Thyroid gland (tissue), 4 donors: Measurements from ENCODE around the gene CEP85.

Source experiments
- POLR2A ChIP-seq, 2 donors: fragments of 450-650 bp; IDR thresholded peaks; one replicate each; pipeline ENCODE4 v1.6.1; 2017; ENCODE audit warnings: antibody characterized with exemption in 2 of 2, mild to moderate bottlenecking in 2 of 2, moderate library complexity in 1 of 2
- TF ChIP-seq, protein P1 (sequence below), 6 experiments: fragments of 200-600 bp in 3 of 6; fragments of 450-650 bp in 3 of 6; sonication (generic) in 3 of 6; IDR thresholded peaks; one replicate each; pipeline ENCODE4 v1.5.1; 2016 to 2019; ENCODE audit warnings: antibody characterized with exemption in 6 of 6, mild to moderate bottlenecking in 2 of 6, inconsistent platforms in 1 of 6, moderate library complexity in 1 of 6

DNA sequence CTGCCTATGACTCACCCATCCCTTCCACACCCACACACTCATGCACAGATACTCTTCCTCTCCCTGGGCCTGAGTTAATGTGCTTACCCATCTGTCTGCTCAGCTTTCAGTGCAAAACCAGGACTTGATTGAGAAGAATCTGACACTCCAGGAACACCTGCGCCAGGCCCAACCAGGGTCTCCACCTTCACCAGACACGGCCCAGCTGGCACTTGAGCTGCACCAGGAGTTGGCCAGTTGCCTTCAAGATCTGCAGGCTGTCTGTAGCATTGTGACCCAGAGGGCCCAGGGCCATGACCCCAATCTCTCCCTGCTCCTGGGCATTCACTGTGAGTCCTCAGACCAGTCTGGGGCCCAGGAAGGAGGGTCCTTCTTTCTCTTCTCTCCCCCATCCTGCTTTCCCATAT lies 42.4 kb downstream of the CEP85 start:
- TF ChIP-seq, protein P1, sequence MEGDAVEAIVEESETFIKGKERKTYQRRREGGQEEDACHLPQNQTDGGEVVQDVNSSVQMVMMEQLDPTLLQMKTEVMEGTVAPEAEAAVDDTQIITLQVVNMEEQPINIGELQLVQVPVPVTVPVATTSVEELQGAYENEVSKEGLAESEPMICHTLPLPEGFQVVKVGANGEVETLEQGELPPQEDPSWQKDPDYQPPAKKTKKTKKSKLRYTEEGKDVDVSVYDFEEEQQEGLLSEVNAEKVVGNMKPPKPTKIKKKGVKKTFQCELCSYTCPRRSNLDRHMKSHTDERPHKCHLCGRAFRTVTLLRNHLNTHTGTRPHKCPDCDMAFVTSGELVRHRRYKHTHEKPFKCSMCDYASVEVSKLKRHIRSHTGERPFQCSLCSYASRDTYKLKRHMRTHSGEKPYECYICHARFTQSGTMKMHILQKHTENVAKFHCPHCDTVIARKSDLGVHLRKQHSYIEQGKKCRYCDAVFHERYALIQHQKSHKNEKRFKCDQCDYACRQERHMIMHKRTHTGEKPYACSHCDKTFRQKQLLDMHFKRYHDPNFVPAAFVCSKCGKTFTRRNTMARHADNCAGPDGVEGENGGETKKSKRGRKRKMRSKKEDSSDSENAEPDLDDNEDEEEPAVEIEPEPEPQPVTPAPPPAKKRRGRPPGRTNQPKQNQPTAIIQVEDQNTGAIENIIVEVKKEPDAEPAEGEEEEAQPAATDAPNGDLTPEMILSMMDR (IDR thresholded peaks at IDR 0.05): no peak
- no peak for TF ChIP-seq POLR2A (IDR thresholded peaks at IDR 0.05)
